Stimulated activated CD4-positive, alpha-beta T cell treated with anti-CD3 and anti-CD28 coated beads, Interleukin-2, amount 100 ng/mL, for 24 hours (primary cell): ENCODE data around the gene CRYBA4.

ENCODE experiments used
- DNase-seq, 2 donors: peaks; one replicate each; pipeline ENCODE4 v3.0.0-alpha.2; 2020

Gene CRYBA4

GRCh38 chr22:26663374-26663923, 41.7 kb downstream of the CRYBA4 start:
- no peak for DNase-seq

- DNase-seq, result no peak
These were observed 44.1 kb downstream of the CRYBA4 start for GRCh38 chr22:26665813-26666231.

DNA sequence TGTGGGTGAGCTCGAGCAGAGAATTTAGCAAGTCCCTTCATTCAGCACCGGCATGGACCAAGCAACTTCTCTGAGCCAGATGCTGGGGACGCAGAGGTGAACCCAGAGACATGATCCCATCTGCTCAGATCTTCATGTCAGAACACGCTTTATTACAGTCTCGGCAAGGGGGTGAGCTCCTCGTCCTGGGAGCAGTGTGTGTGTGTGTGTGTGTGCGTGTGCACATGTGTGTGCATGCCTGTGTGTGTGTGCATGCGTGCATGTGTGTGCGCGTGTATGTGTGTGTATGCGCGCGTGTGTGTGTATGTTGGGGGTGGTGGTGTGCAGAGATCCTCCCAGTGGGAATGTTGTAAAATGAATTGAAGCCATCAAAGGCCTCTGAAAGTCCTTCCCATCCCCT, 45.4 kb downstream of the CRYBA4 start:
- DNase-seq, result no peak

- no peak for DNase-seq
These were observed 47.3 kb downstream of the CRYBA4 start for GRCh38 chr22:26669060-26669481.

DNA sequence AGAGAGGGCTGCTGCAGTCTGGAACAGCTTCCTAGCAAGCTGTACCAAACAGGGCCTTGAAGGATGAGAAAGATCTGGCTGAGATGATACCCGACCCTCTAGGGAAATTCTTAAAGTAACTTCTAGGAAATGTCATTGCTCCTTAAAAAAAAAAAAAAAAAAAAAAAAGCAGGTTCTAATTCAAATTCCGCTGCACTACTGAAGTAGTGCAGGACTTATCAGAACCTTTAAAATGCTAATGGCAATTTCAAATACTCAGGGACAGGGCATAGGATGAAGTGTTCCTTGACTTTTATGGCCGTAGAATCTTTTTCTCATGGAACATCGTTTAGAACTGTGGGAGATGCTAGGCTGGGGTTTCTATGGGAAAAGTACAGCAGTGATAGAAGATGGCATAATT, 48.7 kb downstream of the CRYBA4 start:
- DNase-seq, result no peak

GRCh38 chr22:26671317-26672059, 49.7 kb downstream of the CRYBA4 start:
- DNase-seq, result peak; percentile 71 to 75

DNA sequence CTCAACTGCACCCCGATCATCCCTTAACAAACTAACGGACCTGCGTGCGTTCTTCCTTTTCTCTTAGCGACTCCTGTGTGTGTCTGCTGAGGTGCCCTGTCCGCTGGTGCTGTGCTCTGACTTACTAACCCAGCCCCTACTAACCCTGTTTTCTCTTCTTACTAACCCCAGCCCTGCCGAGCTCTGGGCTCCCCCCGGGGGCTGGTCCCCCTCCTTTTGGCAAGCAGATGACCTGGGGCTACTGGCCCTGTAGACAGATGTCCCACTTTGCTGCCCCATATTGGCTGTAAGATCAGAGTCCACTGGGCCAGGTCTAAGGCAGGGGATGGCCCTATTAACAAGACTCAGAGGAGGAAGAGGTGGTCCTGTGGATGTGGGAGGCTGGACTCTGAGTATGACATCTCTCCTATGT, 50.3 kb downstream of the CRYBA4 start:
- DNase-seq, result peak in 1 of 2 donors; percentile 17

DNA sequence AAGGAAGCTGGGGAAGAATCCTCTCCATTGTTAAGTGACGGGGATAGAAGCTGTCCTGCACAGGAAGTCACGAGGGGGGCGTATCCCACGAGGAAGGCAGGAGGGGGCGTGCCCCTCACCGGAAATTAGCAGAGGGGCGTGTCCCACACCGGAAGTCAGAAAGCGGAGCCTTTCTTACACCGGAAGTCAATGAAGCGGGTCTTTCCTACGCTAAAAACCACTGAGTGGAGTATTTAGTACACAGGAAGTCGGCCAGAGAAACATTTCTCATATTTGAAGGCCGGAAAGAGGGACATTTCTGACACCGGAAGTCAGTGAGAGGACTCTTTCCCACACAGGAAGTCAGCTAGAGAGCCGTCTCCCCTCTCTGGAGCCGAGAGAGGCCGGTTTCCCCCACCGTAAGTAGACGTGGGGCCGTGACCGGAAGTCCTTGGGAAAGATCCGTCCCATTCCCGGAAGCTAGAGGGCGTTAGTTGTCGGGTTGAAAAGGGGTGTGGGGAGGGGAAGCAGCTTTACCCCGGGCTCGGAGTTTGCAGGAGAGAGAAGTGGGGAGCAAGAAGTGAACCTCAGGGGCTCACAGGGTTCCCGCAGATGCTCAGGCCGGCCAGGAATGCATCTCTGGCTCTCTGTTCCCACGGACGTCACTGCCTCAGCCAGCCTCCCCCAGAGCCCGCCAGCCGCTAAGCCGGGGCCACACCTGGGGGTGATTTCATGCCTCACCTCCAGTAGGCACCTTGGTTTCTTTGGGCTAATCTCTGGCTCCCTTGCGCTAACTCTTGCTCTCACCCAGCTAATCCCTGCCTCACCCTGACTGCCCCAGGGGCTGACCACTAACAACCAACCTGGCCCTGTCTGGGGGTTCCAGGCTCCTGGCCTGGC, 51.1 kb downstream of the CRYBA4 start:
- peak; percentile 91 to 93 for DNase-seq

GRCh38 chr22:26673486-26673885, 51.7 kb downstream of the CRYBA4 start:
- peak; percentile 38 to 41 for DNase-seq

- peak in 1 of 2 donors; percentile 22 for DNase-seq
These were observed 52.7 kb downstream of the CRYBA4 start for GRCh38 chr22:26674211-26675190.

DNA sequence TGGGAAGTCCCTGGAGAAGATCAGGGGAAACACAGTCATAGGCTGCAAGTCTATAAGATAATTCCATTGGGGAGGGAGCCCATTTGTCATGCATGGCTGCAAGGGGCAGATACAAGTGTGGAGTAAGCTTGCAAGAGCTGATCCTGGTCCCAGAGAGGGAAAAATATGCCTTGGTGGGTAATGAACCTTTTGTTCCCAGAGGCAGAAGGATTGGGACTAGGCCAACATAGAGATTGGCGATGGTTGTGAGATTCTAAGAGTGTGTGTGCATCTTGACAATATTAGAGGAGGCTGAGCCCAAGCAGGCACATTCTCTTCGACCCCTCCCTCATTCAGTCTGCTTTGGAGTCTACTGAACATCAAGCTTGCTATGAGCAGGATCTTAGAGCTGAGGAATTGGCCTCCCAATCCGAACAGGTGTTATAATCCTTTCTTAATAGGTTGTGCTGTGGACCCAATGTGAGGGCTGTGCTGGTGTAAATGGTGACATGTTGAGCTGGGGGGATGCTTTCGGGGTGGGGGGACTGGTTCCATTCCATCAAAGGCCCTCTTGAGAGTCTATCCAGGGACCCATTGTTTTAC, 54.0 kb downstream of the CRYBA4 start:
- no peak for DNase-seq

GRCh38 chr22:26677217-26677616, 55.5 kb downstream of the CRYBA4 start:
- no peak for DNase-seq

DNA sequence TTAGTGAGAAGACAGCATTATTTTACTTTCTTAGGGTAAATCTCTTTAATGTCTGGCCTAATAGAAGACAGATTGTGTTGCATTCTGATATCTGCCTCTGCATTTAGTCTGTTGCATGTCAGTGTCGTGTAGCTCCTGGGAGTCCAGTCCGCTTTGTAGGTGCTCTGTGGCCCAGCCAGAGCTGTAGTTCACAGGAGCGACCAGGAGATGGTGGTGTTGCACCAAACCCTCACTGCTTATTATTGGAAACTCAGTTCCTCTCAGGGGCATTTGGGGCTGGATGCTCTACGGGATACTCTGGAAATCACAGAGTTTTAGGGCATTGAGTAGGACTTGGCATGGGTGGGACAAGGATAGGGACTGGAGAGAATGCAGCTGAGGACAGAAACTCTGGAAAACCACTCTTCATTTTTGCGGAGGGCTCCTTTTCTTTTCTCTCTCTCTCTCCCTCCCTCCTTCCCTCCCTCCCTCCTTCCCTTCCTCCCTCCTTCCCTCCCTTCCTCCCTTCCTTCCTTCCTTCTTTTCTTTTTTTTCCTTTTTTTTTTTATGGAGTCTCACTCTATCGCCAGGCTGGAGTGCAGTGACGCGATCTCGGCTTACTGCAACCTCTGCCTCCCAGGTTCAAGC, 57.4 kb downstream of the CRYBA4 start:
- peak; percentile 78 to 81 for DNase-seq
